ENCODE results near the gene GJB1.
A peak's percentile ranks its signal among the peaks of the same experiment; 100 is the strongest.

Gene GJB1

DNA sequence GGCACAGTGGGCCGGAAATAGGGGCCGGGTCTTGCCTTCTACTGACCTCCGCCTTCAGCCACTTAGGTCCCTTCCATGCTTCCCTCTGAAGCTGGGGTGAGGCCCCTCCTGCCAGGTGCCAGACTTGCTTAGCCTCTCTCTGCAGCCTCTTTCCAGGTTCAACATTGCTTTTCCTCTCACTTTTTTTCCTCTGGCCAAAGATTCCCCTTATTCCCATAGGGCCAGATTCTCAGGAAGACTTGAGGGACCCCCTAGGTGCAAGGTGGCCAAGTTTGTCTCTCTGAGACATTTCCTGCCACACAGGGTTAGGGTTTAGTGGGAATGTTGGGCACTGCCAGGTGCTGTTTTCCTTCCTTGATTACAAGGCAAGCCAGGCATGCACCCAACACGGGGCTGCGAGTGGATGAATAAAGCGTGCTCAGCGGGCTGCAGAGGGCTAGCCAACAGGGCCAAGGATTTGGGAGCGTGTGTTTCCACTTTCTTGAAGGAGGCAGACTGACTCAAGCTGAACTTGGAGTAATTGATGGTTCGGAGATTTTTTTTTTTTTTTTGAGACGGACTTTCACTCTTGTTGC is 7.6 kb upstream of the GJB1 start:
- no peak for DNase-seq

DNA sequence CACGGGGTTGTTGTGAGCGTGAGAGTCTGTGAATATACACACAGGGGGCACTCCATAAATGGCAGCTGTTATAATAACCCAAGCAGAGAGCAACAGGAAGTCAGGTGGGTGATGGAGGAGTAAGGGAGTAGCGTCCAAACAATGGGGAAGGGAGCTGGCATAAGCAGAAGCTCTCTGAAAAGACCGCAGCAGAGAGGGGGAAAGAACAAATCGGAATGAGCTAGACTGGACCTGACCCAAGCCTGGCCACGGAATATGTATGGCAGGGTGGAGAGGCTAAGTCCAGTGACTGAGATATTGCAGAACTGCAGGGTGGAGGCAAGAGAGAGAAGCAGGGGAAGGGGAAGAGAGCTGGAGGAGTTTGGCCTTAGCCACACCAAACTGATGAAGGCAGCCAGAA is 6.5 kb upstream of the GJB1 start:
- no peak for DNase-seq

DNA sequence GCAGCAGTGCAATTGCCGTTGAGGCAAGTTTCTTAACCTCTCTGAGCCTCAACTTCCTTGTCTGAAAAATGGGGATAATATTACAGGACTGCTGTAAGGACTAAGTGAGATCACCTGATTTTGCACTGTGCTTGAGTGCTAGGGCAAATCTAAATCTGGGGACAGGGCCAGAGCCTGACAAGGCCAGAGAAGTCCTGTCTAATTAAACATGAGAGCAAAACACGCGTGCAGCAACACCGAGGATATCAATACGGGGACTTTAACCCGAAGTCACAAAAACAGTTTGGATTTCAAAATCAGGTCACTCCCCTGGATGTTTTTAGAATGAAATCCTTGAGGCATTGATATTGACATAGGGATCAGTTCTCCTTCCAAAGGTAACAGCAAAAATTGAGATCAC is 5.7 kb upstream of the GJB1 start:
- DNase-seq, result no peak

DNA sequence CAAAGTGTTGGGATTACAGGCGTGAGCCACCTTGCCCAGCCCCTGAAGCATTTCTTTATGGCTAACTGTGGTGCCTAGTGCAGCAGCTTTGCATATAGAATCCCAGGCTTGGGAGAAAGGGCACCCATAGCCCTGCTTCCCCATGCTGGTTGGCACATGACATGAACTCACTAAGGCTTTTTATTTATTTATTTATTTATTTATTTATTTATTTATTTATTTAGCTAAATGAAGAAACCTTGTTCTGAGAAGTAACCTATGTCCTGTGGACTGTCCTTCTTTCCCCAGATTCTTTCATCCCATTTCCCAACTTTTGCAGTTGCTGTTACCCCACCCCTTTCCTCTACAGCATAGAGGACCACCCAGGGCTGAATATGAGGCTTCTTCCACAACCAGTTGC is 1.9 kb upstream of the GJB1 start:
- DNase-seq, result no peak

- no peak for DNase-seq
Observed at GRCh38 chrX:71224098-71224708, 1.2 kb downstream of the GJB1 start.

DNA sequence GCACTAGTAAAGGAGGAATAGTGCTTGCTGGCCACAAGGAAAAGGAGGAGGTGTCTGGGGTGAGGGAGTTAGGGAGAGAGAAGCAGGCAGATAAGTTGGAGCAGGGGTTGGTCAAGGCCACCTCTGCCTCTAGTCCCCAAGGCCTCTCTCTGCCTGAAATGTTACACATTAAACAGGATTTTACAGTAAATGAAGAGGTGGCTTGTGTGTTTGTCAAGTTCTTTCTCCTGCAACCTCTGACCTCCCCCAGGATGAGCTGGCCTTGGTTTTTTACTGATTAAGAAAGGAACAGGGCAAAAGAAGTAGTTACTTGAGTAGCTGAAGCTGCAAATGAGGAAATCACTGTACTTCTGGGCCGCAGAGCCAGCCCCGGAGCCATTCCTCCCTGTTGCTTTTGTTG is 2.0 kb downstream of the GJB1 start:
- DNase-seq, result no peak

DNA sequence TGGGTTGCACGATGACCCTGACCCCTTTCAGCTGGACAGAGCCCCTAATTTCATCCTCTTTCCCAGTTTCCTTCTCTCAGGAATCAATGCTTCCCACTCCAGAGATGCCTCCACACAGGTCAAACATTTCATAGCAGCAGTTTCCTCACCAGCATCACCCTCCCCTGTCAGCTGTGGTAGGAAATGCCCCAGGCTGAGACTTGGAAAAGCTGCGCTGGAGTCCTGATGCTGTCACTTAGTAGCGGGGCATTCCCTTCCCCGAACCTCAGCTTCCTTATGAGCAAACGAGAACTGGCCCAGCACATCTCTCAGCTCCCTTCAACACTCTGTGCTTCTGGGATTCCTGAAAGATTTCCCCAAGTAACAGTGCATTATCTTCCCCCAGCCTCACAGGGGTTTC is 2.7 kb downstream of the GJB1 start:
- no peak for DNase-seq

DNA sequence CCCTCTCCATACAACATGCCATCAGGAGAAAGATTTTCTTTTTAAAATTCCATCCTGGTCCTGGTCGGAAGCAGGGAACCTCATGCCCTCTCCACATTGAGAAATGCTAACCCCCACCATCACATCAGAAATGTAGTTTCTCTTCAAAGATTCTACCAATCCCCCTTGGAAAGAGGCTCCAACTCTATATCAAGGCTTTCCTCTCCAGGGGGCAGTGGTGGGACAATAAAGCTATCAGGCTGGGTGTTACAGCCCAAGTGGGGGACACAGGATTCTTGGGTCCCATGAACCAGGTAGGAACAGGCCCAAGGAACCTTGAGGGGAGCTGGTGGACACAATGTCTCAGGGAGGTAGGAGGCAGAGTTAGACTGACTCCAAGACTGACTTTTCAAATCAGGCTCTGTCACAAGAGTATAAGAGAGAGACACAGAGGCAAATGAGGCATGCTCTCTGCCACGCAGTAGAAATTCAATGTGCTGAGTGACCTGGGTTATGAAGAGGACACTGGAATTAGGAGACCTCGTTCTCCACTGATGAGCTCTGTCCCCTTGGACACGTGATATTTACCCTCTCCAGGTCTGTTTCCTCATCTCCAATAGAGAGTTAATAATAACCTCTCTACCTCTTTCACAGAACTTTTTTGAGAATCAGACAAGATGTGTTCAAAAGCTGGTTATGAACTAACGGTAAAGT is 4.5 kb downstream of the GJB1 start:
- DNase-seq, result no peak

DNA sequence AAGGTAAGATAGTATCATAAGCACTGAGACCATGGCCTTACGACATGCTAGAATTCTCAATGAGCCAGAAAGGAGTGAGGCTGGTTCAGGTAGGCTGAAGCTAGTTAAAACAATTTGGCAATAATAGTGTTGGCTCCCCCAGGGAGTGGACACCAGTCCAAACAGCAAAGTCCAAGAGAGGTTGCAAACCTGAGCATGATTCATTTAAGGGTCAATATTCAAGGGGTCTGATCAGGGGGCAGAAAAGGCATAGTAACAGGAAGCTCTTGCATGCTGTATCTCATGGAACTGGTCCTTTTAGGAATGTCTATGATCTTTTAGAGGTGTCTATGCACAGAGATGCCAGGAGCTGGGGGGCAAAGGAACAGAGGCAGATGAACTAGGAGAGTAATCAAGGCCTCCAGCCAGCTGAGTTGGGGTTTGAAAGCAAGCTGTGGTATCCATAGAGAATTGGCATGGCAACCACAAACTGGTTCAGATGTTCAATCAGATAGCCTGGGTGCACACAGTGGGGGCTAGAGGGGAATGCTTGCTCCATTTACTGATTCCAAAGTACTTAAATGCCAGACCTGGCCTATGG is 5.1 kb downstream of the GJB1 start:
- DNase-seq, result no peak

DNA sequence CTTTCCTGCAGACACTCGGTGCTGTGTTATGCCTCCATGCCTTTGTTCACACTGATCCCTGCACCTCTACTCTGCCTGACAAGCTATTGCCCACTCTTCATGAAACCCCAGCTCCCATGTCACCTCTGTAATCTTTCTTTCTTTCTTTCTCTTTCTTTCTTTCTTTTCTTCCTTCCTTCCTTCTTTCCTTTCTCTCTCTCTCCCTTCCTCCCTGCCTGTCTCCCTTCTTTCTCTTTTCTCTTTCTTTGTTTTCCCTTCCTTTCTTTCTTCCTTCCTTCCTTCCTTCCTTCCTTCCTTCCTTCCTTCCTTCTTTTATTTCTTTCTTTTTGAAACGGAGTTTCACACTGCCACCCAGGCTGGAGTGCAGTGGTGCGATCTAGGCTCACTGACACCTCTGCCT is 12.5 kb downstream of the GJB1 start:
- no peak for DNase-seq

- DNase-seq, result no peak
Observed at GRCh38 chrX:71236836-71237235, 13.8 kb downstream of the GJB1 start.

DNA sequence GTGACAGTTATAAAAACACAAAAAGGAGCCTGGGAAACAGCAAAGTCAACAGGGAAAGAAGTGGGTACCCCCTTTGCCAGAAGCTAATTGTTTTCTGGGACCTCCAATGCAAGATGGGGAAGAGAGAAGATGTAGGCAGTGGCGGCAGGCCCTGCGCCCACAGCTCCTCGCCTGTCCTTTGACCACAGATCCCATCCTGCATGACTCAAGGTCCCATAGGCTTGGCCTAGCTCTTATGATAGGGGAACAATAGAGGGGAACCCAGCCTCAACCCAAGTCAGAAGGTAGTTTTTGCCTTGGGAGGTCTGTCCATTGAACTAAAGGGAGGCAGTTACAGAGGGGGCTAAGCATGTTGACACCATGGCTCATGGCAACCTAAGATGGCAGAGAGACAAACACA is 16.8 kb downstream of the GJB1 start:
- DNase-seq, result no peak

DNA sequence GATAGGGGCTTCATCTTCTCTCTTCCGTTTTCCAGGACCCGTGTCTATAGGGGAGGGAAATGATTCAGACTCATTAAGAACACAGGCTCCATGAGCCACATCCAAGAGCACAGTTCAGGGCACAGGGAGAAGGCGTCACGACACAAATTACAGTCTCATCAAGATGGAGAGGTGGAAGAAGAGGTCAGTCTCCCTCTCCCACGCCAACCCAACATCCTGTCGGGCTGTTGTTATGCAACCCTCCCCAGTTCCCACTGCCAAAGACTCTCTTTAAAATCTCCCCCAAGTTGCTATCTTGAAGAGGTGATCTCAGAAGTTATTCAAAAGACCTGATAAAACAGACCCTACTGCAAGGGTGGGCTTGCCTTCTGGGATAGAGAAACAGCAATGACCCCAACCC is 18.3 kb downstream of the GJB1 start:
- no peak for DNase-seq

DNA sequence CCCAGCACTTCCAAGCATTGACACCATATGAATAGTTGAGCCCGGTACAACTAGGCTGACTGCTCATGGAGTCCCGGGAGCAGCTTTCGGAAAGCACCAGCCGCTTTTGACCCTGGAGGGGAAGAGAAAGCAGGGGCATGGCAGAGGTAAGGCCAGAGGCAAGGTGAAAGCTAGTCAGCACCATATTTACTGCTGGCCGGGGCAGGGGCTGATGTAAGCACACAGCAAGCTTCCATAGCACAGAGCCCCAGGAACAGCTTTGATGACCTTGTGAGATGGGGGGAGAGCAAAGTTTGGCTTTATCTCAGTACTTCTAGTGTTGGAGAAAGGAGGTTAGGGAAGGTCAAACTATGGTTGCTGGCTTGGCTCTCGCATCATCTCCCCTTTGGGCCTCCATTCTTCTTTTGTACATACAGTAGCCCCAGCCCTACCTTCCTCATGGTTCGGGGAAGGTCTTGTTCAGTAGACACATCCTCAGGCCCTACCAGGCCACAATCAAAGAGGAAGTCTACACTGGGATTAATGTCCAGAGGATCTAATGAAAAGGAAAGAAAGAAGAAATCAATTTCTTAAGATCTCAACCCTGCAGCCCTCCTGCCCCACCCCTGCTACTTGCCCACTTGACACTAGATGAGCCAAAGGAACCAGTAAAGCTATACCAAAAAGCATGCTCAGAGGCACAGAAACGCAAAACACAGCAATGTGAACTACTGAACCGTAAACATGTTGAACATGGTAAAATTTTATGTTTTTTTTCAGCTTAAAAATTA is 21.5 kb downstream of the GJB1 start:
- no peak for DNase-seq

- no peak for DNase-seq
Observed at GRCh38 chrX:71245159-71245558, 22.1 kb downstream of the GJB1 start.

- DNase-seq, result no peak
Observed at GRCh38 chrX:71250841-71251240, 27.8 kb downstream of the GJB1 start.

DNA sequence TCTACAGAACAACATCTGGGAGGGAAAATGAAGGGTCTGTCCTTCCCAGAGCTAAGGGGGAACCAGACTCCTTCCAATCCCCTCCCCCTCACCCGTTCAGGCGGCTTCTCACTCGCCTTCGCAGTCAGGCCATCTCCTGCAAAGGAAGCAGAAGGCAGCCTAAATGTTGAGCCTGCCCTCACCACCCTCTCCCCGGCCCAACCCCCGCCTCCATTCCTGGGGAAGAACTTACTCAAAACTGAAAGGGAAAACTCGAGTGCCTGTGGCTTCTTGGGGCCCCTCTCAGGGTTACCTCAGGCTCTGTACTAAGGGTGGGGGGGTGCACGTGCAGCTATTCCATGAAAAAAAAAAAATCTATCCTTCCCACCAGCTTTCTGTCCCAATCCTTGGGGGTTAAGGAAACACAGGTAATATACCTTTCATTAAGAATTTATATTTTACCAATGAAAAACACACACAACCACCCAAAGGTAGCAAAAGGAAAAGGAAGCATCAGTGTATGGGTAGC is 28.5 kb downstream of the GJB1 start:
- DNase-seq, result no peak

DNA sequence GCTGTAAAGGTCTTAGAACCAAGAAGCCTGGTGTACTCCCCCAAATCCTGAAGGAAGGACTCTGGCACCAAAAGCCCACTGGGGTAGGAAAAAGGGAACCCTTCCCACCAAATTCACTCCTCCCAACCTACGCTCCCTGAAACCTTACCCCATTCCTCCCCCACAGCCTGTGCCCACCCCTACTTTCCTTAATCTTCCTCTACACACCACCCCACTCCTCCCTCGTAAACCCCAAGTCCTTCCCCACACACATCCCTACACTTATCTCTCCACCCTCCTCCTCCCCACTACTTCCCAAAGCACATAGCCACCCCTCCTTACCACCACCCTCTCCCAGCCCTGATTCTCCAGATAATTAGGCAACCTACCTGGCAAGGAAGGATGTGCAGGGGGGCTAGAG is 29.2 kb downstream of the GJB1 start:
- DNase-seq, result no peak

GRCh38 chrX:71253253-71254091 is 30.4 kb downstream of the GJB1 start:
- peak; percentile 36 for DNase-seq

- DNase-seq, result peak; percentile 76
Observed at GRCh38 chrX:71254092-71254963, 31.3 kb downstream of the GJB1 start, which contains the start of gene ZMYM3. ZMYM3 (minus strand) TSS chrX:71254140; CDS start chrX:71253255, 885 bp downstream.

- no peak for DNase-seq
Observed at GRCh38 chrX:71256051-71256450, 33.0 kb downstream of the GJB1 start.

All from activated CD8-positive, alpha-beta memory T cell treated with anti-CD3 and anti-CD28 coated beads, Interleukin-2, amount 50 U/mL, for 4 hours (primary cell).